Nephron progenitor cell (in vitro differentiated cells): ENCODE measurements around the gene C5orf63.

Experiments
- DNase-seq: peaks from one replicate; pipeline ENCODE4 v3.0.0; 2021
- H3K27ac Mint-ChIP-seq: 2 replicates; pipeline ENCODE4 v1.8.0; 2021; ENCODE audit warnings: mild to moderate bottlenecking, moderate library complexity, mixed read lengths
- H3K27me3 Mint-ChIP-seq: 2 replicates; pipeline ENCODE4 v1.8.0; 2021; ENCODE audit warnings: mild to moderate bottlenecking, low read depth, mixed read lengths; ENCODE audit not compliant: poor library complexity
- H3K36me3 Mint-ChIP-seq: 2 replicates; pipeline ENCODE4 v1.8.0; 2021; ENCODE audit warnings: low read depth, mixed read lengths
- H3K4me1 Mint-ChIP-seq: 2 replicates; pipeline ENCODE4 v1.8.0; 2021; ENCODE audit warnings: mixed read lengths
- H3K4me3 Mint-ChIP-seq: 2 replicates; pipeline ENCODE4 v1.8.0; 2021; ENCODE audit warnings: mild to moderate bottlenecking, moderate library complexity, mixed read lengths
- H3K9me3 Mint-ChIP-seq: 2 replicates; pipeline ENCODE4 v1.8.0; 2021; ENCODE audit warnings: mild to moderate bottlenecking, moderate library complexity, mixed read lengths
- TF ChIP-seq, protein P1 (sequence below): fragments of 200-600 bp; sonication (generic); IDR thresholded peaks from 2 replicates; pipeline ENCODE4 v1.5.0; 2021; ENCODE audit warnings: antibody characterized with exemption

Gene C5orf63

DNA sequence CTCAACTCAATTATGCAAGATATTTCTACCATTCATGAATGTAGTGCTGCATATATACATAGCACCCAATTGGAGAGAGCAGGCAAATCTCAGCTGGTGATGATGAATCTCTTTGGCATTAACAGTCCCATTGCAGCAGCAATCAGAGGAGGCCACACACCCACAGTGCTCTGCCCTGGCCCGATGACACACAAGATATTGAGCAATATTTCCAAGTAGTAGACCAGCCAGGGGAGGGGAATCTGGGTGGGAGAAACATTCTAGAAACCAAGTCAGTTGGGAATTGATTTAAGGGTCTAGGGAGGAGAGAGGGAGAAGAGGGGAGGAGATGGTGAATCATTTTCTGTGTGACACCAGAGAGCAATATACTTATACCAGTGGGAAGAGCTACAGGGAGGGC is 14.9 kb upstream of the C5orf63 start:
- H3K4me3 Mint-ChIP-seq = no peak overlapping the region
- DNase-seq = no peak
- TF ChIP-seq, protein P1, sequence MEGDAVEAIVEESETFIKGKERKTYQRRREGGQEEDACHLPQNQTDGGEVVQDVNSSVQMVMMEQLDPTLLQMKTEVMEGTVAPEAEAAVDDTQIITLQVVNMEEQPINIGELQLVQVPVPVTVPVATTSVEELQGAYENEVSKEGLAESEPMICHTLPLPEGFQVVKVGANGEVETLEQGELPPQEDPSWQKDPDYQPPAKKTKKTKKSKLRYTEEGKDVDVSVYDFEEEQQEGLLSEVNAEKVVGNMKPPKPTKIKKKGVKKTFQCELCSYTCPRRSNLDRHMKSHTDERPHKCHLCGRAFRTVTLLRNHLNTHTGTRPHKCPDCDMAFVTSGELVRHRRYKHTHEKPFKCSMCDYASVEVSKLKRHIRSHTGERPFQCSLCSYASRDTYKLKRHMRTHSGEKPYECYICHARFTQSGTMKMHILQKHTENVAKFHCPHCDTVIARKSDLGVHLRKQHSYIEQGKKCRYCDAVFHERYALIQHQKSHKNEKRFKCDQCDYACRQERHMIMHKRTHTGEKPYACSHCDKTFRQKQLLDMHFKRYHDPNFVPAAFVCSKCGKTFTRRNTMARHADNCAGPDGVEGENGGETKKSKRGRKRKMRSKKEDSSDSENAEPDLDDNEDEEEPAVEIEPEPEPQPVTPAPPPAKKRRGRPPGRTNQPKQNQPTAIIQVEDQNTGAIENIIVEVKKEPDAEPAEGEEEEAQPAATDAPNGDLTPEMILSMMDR = no peak
- peaks cover 5% of the 10 kb centered on the region for H3K27me3 Mint-ChIP-seq
- H3K9me3 Mint-ChIP-seq = no peaks in the 10 kb centered on the region
- H3K27ac Mint-ChIP-seq = no peak overlapping the region
- no peaks in the 10 kb centered on the region for H3K36me3 Mint-ChIP-seq
- peaks cover 22% of the 10 kb centered on the region for H3K4me1 Mint-ChIP-seq

DNA sequence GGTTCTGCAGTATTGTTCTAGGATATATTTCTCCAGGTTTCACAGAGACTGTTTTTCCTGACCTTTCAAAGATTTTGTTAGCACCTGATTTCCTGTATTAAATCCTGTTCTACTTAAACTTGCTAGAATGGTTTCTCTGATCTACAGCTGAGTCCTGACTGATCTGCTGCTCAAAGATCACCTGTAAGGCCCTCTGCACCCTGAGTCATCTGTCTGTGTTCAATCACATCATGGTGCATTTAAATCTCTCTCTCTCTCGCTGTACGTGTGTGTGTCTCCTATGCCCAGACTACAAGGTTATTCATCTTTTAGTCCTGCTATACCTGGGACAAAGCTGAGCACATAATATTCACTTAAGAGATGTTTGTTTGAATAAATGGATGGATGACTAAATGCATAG is 13.3 kb upstream of the C5orf63 start:
- TF ChIP-seq, protein P1 = no peak
- H3K36me3 Mint-ChIP-seq = no peaks in the 10 kb centered on the region
- H3K27ac Mint-ChIP-seq = peak overlapping the region; percentile 12
- H3K4me3 Mint-ChIP-seq = no peak overlapping the region
- peaks cover 16% of the 10 kb centered on the region for H3K4me1 Mint-ChIP-seq
- peaks cover 3% of the 10 kb centered on the region for H3K27me3 Mint-ChIP-seq
- no peak for DNase-seq
- H3K9me3 Mint-ChIP-seq = no peaks in the 10 kb centered on the region

- peaks cover 21% of the 10 kb centered on the region for H3K4me1 Mint-ChIP-seq
- H3K4me3 Mint-ChIP-seq = no peak overlapping the region
- no peaks in the 10 kb centered on the region for H3K36me3 Mint-ChIP-seq
- no peak for DNase-seq
- TF ChIP-seq, protein P1 = no peak
- H3K27ac Mint-ChIP-seq = no peak overlapping the region
- no peaks in the 10 kb centered on the region for H3K9me3 Mint-ChIP-seq
- peaks cover 3% of the 10 kb centered on the region for H3K27me3 Mint-ChIP-seq
Observed at GRCh38 chr5:127085796-127086195, 12.5 kb upstream of the C5orf63 start.

GRCh38 chr5:127085371-127085770 is 12.1 kb upstream of the C5orf63 start:
- Mint-ChIP-seq H3K27ac (no peak overlapping the region), H3K4me3 (no peak overlapping the region), H3K36me3 (no peaks in the 10 kb centered on the region), H3K27me3 (peaks cover 3% of the 10 kb centered on the region), H3K4me1 (peaks cover 25% of the 10 kb centered on the region), H3K9me3 (no peaks in the 10 kb centered on the region)
- no peak for DNase-seq
- TF ChIP-seq, protein P1 = no peak

- Mint-ChIP-seq H3K9me3 (no peaks in the 10 kb centered on the region), H3K36me3 (no peaks in the 10 kb centered on the region), H3K4me1 (peaks cover 33% of the 10 kb centered on the region), H3K27me3 (peaks cover 3% of the 10 kb centered on the region), H3K4me3 (no peak overlapping the region), H3K27ac (no peak overlapping the region)
- no peak for DNase-seq
- TF ChIP-seq, protein P1 = no peak
Observed at GRCh38 chr5:127084656-127085055, 11.4 kb upstream of the C5orf63 start.

DNA sequence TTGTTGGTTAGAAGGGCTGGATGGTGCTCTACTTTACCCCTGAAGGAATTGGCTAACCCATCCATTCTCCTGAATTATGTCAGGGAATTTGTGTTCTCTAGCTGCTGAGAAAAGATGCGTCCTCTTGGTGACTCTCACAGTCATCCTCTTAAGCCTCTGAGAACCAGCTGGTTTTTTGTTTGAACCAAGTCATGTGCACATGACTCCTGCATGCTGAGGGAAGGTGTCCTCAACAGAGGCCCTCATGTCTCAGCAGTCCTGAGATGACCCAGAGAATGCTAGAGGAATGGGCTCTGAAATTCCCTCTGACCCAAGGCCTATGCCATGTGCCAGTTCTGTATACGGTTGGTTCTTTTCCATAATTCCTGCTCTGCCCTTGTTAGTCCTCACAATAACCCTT is 10.4 kb upstream of the C5orf63 start:
- TF ChIP-seq, protein P1 = no peak
- no peak overlapping the region for H3K4me3 Mint-ChIP-seq
- H3K36me3 Mint-ChIP-seq = no peaks in the 10 kb centered on the region
- H3K27me3 Mint-ChIP-seq = peaks cover 3% of the 10 kb centered on the region
- H3K27ac Mint-ChIP-seq = no peak overlapping the region
- no peak for DNase-seq
- H3K9me3 Mint-ChIP-seq = no peaks in the 10 kb centered on the region
- peaks cover 31% of the 10 kb centered on the region for H3K4me1 Mint-ChIP-seq
